ENCODE data around the gene C1orf122.
"Not testable (repeated sequence)": the region's sequence is repeated elsewhere in the genome, so short reads cannot be mapped to it uniquely, and the experiment has no call there.

Gene C1orf122

DNA sequence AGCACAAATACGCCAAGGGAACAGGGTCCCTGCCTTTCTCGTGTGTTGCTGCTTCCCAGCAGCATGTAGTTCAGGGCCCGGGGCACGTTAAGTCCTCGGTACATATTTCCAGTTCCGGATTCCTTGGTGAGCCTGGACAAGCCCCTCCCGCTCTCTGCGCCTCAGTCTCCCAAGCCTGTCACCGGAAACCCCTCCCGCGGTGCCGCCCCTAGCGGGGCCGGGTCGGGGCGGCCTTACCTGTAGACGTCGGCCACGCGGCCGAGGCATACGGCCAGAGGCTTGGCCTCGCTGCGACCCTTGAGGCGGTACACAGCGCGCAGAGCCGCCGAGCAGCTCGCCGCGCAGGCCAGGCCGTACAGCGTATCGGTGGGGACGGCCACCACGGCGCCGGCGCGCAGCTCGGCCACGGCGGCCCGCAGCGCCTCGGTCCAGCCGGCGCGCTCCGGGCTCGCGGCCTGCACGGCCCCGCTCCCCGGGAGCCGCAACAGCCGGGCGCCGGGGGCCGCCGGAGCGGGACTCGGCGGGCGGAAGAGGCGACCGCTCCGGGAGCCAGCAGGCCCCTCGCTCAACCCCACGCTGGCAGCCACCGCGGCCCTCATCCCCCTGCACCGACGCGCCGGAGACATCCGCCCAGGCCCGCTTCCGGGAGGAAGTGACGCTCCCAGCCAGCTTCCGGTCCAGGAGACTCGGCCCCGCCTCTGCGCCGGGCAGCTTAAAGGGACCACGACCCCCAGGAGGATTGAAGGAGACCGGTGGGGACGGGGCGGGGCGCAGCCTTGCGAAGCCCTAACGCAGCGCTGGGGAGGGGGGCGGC, at the start of gene C1orf122, which contains the start of gene YRDC:
Gene C1orf122, plus strand, starts transcription at position 236 of the 814 bp plus-strand sequence. CDS start 615 bp downstream, outside the sequence.
Gene YRDC, minus strand, starts transcription at position 654 of the 814 bp plus-strand sequence. Its CDS starts 28 bp downstream, at position 626.
- Histone ChIP-seq H3K4me3 (ENCODE audit: low read length) (peak within 1 kb of the TSS; percentile 100), H3K36me3 (ENCODE audit: insufficient read depth, low read depth, low read length) (peaks cover 56% of the 10 kb centered on the region), H3K9me3 (ENCODE audit: insufficient read depth, low read depth, low read length) (no peaks in the 10 kb centered on the region), H3K9ac (ENCODE audit: low read depth, low read length) (peak within 1 kb of the TSS; percentile 94; the same call in 1 of the 2 replicates), H3K27ac (ENCODE audit: low read length) (peak within 1 kb of the TSS; percentile 17), H3K27me3 (ENCODE audit: insufficient read depth, low read length) (no peaks in the 10 kb centered on the region), H3K4me1 (ENCODE audit: insufficient read depth, low read length) (peaks cover 8% of the 10 kb centered on the region; the same call in 1 of the 2 replicates)

- Histone ChIP-seq H3K4me3 (ENCODE audit: low read length) (no peak overlapping the region), H3K27me3 (ENCODE audit: insufficient read depth, low read length) (peaks cover 100% of the 10 kb centered on the region), H3K36me3 (ENCODE audit: insufficient read depth, low read depth, low read length) (no peaks in the 10 kb centered on the region), H3K4me1 (ENCODE audit: insufficient read depth, low read length) (no peaks in the 10 kb centered on the region), H3K9me3 (ENCODE audit: insufficient read depth, low read depth, low read length) (no peaks in the 10 kb centered on the region), H3K9ac (ENCODE audit: low read depth, low read length) (no peak overlapping the region), H3K27ac (ENCODE audit: low read length) (no peak overlapping the region)
These were observed 48.1 kb upstream of the C1orf122 start for GRCh38 chr1:37759451-37759850.

GRCh38 chr1:37761416-37762095, 46.0 kb upstream of the C1orf122 start:
- no peaks in the 10 kb centered on the region for H3K36me3 ChIP-seq (ENCODE audit: insufficient read depth, low read depth, low read length)
- no peak overlapping the region for H3K4me3 ChIP-seq (ENCODE audit: low read length)
- no peak overlapping the region for H3K27ac ChIP-seq (ENCODE audit: low read length)
- H3K4me1 ChIP-seq (ENCODE audit: insufficient read depth, low read length), result no peaks in the 10 kb centered on the region; the same call in 1 of the 2 replicates
- peaks cover 100% of the 10 kb centered on the region for H3K27me3 ChIP-seq (ENCODE audit: insufficient read depth, low read length)
- no peak overlapping the region for H3K9ac ChIP-seq (ENCODE audit: low read depth, low read length)
- H3K9me3 ChIP-seq (ENCODE audit: insufficient read depth, low read depth, low read length), result no peaks in the 10 kb centered on the region

GRCh38 chr1:37762516-37762915, 45.1 kb upstream of the C1orf122 start:
- H3K9me3 ChIP-seq (ENCODE audit: insufficient read depth, low read depth, low read length), result no peaks in the 10 kb centered on the region
- H3K4me1 ChIP-seq (ENCODE audit: insufficient read depth, low read length), result peaks cover 6% of the 10 kb centered on the region; the same call in 1 of the 2 replicates
- H3K27ac ChIP-seq (ENCODE audit: low read length), result no peak overlapping the region
- H3K36me3 ChIP-seq (ENCODE audit: insufficient read depth, low read depth, low read length), result no peaks in the 10 kb centered on the region
- H3K4me3 ChIP-seq (ENCODE audit: low read length), result no peak overlapping the region
- H3K9ac ChIP-seq (ENCODE audit: low read depth, low read length), result no peak overlapping the region
- peaks cover 100% of the 10 kb centered on the region for H3K27me3 ChIP-seq (ENCODE audit: insufficient read depth, low read length)

GRCh38 chr1:37763791-37764413, 43.7 kb upstream of the C1orf122 start:
- no peak overlapping the region for H3K27ac ChIP-seq (ENCODE audit: low read length)
- H3K4me1 ChIP-seq (ENCODE audit: insufficient read depth, low read length), result peaks cover 6% of the 10 kb centered on the region; the same call in 1 of the 2 replicates
- no peak overlapping the region for H3K9ac ChIP-seq (ENCODE audit: low read depth, low read length)
- peaks cover 100% of the 10 kb centered on the region for H3K27me3 ChIP-seq (ENCODE audit: insufficient read depth, low read length)
- no peak overlapping the region for H3K4me3 ChIP-seq (ENCODE audit: low read length)
- H3K9me3 ChIP-seq (ENCODE audit: insufficient read depth, low read depth, low read length), result no peaks in the 10 kb centered on the region
- H3K36me3 ChIP-seq (ENCODE audit: insufficient read depth, low read depth, low read length), result no peaks in the 10 kb centered on the region

GRCh38 chr1:37764414-37764825, 43.2 kb upstream of the C1orf122 start:
- Histone ChIP-seq H3K27ac (ENCODE audit: low read length) (no peak overlapping the region), H3K4me1 (ENCODE audit: insufficient read depth, low read length) (peaks cover 6% of the 10 kb centered on the region; the same call in 1 of the 2 replicates), H3K27me3 (ENCODE audit: insufficient read depth, low read length) (peaks cover 100% of the 10 kb centered on the region), H3K9me3 (ENCODE audit: insufficient read depth, low read depth, low read length) (no peaks in the 10 kb centered on the region), H3K36me3 (ENCODE audit: insufficient read depth, low read depth, low read length) (no peaks in the 10 kb centered on the region), H3K4me3 (ENCODE audit: low read length) (peak overlapping the region; percentile 59; the same call in 1 of the 2 replicates), H3K9ac (ENCODE audit: low read depth, low read length) (no peak overlapping the region)

DNA sequence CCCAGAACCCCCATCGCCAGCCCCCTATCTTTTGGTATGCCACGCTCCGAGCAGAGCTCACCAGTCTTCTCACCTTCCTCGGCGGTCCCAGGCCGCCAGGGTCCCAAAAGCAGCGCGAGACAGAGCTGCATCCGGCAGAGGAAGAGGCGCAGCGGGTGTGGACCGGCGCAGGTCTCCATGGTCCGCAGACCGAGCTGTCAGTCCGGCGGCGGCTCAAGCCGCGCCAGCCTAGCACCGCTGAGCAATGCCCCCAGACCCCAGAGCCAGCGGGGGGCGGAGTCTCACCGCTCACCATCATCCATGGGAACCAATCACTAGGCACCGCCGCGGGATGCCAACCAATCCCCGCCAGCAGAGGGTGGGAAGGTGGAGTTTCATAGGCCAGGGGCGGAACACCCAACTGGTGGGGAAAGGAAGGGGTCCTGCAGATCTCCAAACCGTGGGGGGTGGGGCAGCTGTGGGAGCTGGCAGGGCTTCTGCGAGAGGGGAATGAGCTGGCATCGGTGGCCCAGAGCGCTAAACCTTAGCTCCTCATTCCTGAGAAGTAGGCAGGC, 42.6 kb upstream of the C1orf122 start, which contains the start of gene EPHA10:
Gene EPHA10, minus strand, starts transcription at position 233 of the 554 bp plus-strand sequence. Its CDS starts 54 bp downstream, at position 179.
- H3K4me1 ChIP-seq (ENCODE audit: insufficient read depth, low read length), result peaks cover 6% of the 10 kb centered on the region; the same call in 1 of the 2 replicates
- no peaks in the 10 kb centered on the region for H3K9me3 ChIP-seq (ENCODE audit: insufficient read depth, low read depth, low read length)
- no peak within 1 kb of the TSS for H3K27ac ChIP-seq (ENCODE audit: low read length)
- no peaks in the 10 kb centered on the region for H3K36me3 ChIP-seq (ENCODE audit: insufficient read depth, low read depth, low read length)
- H3K4me3 ChIP-seq (ENCODE audit: low read length), result peak within 1 kb of the TSS; percentile 59; the same call in 1 of the 2 replicates
- H3K9ac ChIP-seq (ENCODE audit: low read depth, low read length), result no peak within 1 kb of the TSS
- peaks cover 100% of the 10 kb centered on the region for H3K27me3 ChIP-seq (ENCODE audit: insufficient read depth, low read length)

GRCh38 chr1:37765916-37766664, 41.5 kb upstream of the C1orf122 start:
- Histone ChIP-seq H3K27me3 (ENCODE audit: insufficient read depth, low read length) (peaks cover 99% of the 10 kb centered on the region), H3K4me3 (ENCODE audit: low read length) (peak overlapping the region; percentile 59), H3K9ac (ENCODE audit: low read depth, low read length) (no peak overlapping the region)

GRCh38 chr1:37767488-37767887, 40.1 kb upstream of the C1orf122 start:
- Histone ChIP-seq H3K36me3 (ENCODE audit: insufficient read depth, low read depth, low read length) (no peaks in the 10 kb centered on the region), H3K9ac (ENCODE audit: low read depth, low read length) (no peak overlapping the region), H3K9me3 (ENCODE audit: insufficient read depth, low read depth, low read length) (no peaks in the 10 kb centered on the region), H3K4me1 (ENCODE audit: insufficient read depth, low read length) (peaks cover 6% of the 10 kb centered on the region; the same call in 1 of the 2 replicates), H3K27ac (ENCODE audit: low read length) (no peak overlapping the region), H3K4me3 (ENCODE audit: low read length) (no peak overlapping the region), H3K27me3 (ENCODE audit: insufficient read depth, low read length) (peaks cover 85% of the 10 kb centered on the region)

More at GRCh38 chr1:37765916-37766664, 41.5 kb upstream of the C1orf122 start:
- Histone ChIP-seq H3K9me3 (ENCODE audit: insufficient read depth, low read depth, low read length) (no peaks in the 10 kb centered on the region), H3K36me3 (ENCODE audit: insufficient read depth, low read depth, low read length) (no peaks in the 10 kb centered on the region), H3K4me1 (ENCODE audit: insufficient read depth, low read length) (peaks cover 6% of the 10 kb centered on the region; the same call in 1 of the 2 replicates), H3K27ac (ENCODE audit: low read length) (no peak overlapping the region)

GRCh38 chr1:37771440-37771839, 36.1 kb upstream of the C1orf122 start:
- H3K36me3 ChIP-seq (ENCODE audit: insufficient read depth, low read depth, low read length); H3K27ac ChIP-seq (ENCODE audit: low read length); H3K9ac ChIP-seq (ENCODE audit: low read depth, low read length); H3K4me1 ChIP-seq (ENCODE audit: insufficient read depth, low read length); H3K4me3 ChIP-seq (ENCODE audit: low read length); H3K9me3 ChIP-seq (ENCODE audit: insufficient read depth, low read depth, low read length): not testable (repeated sequence)
- peaks cover 46% of the 10 kb centered on the region for H3K27me3 ChIP-seq (ENCODE audit: insufficient read depth, low read length)

Data from iPS-20b (cell line).